ENCODE data around the gene NTM. TPM values are rescaled to one million over a fixed set of nuclear protein-coding genes. Genes with fewer than 3 reads are reported as not detected.

The NTM gene
- total and polyA plus RNA-seq, 2 donors (not counting 3 experiments of a cell fraction or from before 2014, with no cell fraction given) = 1.00 to 1.1 TPM

GRCh38 chr11:132096132-132096825, 725.9 kb downstream of the NTM start:
- no TSS peak for BruUV-seq (replicated peaks)
- no peak overlapping the region for H2AFZ ChIP-seq (ENCODE audit: low read depth, low read length)
- no peaks in the 10 kb centered on the region for H3K4me1 ChIP-seq (ENCODE audit: control insufficient read depth, extremely low read depth, insufficient read depth, low read length)
- no peak overlapping the region for H3K4me3 ChIP-seq (replicated peaks in 1 of 3; ENCODE audit: insufficient read depth in 1 of 3, low read depth in 1 of 3, low read length in 3 of 3)
- no peaks in the 10 kb centered on the region for H4K20me1 ChIP-seq (replicated peaks; ENCODE audit: control insufficient read depth, extremely low read depth, insufficient read depth, low read length)
- POLR2A ChIA-PET = no interaction called here
- CTCF ChIA-PET = no interaction called here
- no peak overlapping the region for H3K4me2 ChIP-seq (ENCODE audit: insufficient read depth, low read length)
- H3K36me3 ChIP-seq (ENCODE audit: control insufficient read depth in 2 of 2, extremely low read depth in 1 of 2, insufficient read depth in 2 of 2, low read length in 2 of 2) = no peaks in the 10 kb centered on the region
- dilution Hi-C loops (cut with MboI; ENCODE audit: extremely low pct_ligation_motif_present, low sequenced_read_pairs) (no loop called here), intact Hi-C loops (cut with micrococcal nuclease) (no loop called here)
- H3K9ac ChIP-seq (replicated peaks; ENCODE audit: extremely low read depth, insufficient read depth, low read length) = no peak overlapping the region
- H3K79me2 ChIP-seq (ENCODE audit: control insufficient read depth, insufficient read depth, low read length) = no peaks in the 10 kb centered on the region
- H3K9me1 ChIP-seq (replicated peaks; ENCODE audit: control insufficient read depth, extremely low read depth, insufficient read depth, low read length) = no peaks in the 10 kb centered on the region
- FAIRE-seq (no peak), DNase-seq (ENCODE audit: low read depth, low spot score) (no peak)
- no peak overlapping the region for H3K27ac ChIP-seq (ENCODE audit: insufficient read depth, low read depth, low read length)
- no peaks in the 10 kb centered on the region for H3K27me3 ChIP-seq (ENCODE audit: control insufficient read depth in 2 of 2, insufficient read depth in 2 of 2, low read length in 2 of 2)
- no peak for TF ChIP-seq POLR2AphosphoS5 (IDR thresholded peaks at IDR 0.05; ENCODE audit: insufficient read depth, low read depth, low read length)
- no peak for TF ChIP-seq MYC (IDR thresholded peaks at IDR 0.05; ENCODE audit: low read depth, low read length)
- TF ChIP-seq GATA2 (IDR thresholded peaks at IDR 0.05; ENCODE audit: insufficient read depth, insufficient read length, low read depth, low read length) = no peak
- TF ChIP-seq JUN (IDR thresholded peaks at IDR 0.05; ENCODE audit: borderline replicate concordance, insufficient read depth, insufficient read length, low read depth) = no peak
- TF ChIP-seq EZH2 (IDR thresholded peaks at IDR 0.05; ENCODE audit: borderline replicate concordance, low read depth, low read length, severe bottlenecking) = no peak
- TF ChIP-seq CTCF (IDR thresholded peaks at IDR 0.05; ENCODE audit: extremely low read depth in 1 of 2, insufficient read depth in 1 of 2, low read depth in 1 of 2, low read length in 2 of 2) = no peak
- TF ChIP-seq, protein P1, sequence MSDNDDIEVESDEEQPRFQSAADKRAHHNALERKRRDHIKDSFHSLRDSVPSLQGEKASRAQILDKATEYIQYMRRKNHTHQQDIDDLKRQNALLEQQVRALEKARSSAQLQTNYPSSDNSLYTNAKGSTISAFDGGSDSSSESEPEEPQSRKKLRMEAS (IDR thresholded peaks at IDR 0.05; ENCODE audit: insufficient read depth, insufficient read length) = no peak
- TF ChIP-seq POLR2A (IDR thresholded peaks at IDR 0.05; ENCODE audit: low read depth, low read length) = no peak
- no peaks in the 10 kb centered on the region for H3K9me3 ChIP-seq (replicated peaks; ENCODE audit: control insufficient read depth, insufficient read depth, low read length)

Data from endothelial cell of umbilical vein (primary cell).